ENCODE measurements around the gene PHF2. TPM values are rescaled to one million over a fixed set of nuclear protein-coding genes. Genes with fewer than 3 reads are reported as not detected.

The PHF2 gene
- total and polyA plus RNA-seq, 2 of the 4 experiments (the other 2 are of a cell fraction): 5.9 to 9.5 TPM

DNA sequence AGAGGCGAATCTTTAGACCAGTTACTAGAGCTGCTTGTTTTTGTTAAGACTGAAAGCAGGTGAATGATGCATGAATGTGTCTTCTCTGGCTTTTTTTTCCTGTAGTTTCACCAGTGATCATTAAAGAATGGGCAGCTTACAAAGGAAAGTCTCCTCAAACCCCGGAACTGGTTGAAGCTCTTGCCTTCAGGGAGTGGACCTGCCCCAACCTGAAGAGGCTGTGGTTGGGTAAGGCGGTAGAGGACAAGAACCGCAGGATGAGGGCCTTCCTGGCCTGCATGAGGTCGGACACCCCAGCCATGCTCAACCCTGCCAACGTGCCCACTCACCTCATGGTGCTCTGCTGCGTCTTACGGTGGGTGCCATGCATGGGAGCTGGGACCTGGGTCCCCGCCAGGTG, 33.3 kb upstream of the PHF2 start:
- H3K56ac ChIP-seq (ENCODE audit: extremely low read depth, insufficient read depth, low read length): no peak overlapping the region
- no TSS peak for BruUV-seq (replicated peaks)
- no peak overlapping the region for H4K5ac ChIP-seq (ENCODE audit: low read depth, low read length)
- H3K9me1 ChIP-seq (ENCODE audit: insufficient read depth, low read length): peaks cover 9% of the 10 kb centered on the region; the same call in 1 of the 2 replicates
- no peak overlapping the region for H4K8ac ChIP-seq (ENCODE audit: low read depth in 2 of 2, low read length in 2 of 2)
- no peaks in the 10 kb centered on the region for H3K9me3 ChIP-seq (ENCODE audit: control insufficient read depth, insufficient read depth, low read length)
- no peak overlapping the region for H3K4me2 ChIP-seq (ENCODE audit: low read depth, low read length)
- CTCF ChIA-PET: no interaction called here
- H3K4me1 ChIP-seq (ENCODE audit: control insufficient read depth, insufficient read depth, low read length): no peaks in the 10 kb centered on the region
- intact Hi-C loops (cut with micrococcal nuclease): no loop called here
- H3K36me3 ChIP-seq (ENCODE audit: control insufficient read depth, insufficient read depth, low read length): peaks cover 37% of the 10 kb centered on the region
- POLR2A ChIA-PET (ENCODE audit: unreplicated experiment): no interaction called here
- no peak overlapping the region for H2BK15ac ChIP-seq (ENCODE audit: low read depth, low read length)
- peaks cover 21 to 55% of the 10 kb centered on the region in 2 experiments for H3K79me1 ChIP-seq (ENCODE audit: low read depth in 1 of 2, low read length in 2 of 2)
- no peak overlapping the region for H2BK5ac ChIP-seq (ENCODE audit: low read depth, low read length, poor library complexity, severe bottlenecking)
- H4K20me1 ChIP-seq (ENCODE audit: insufficient read depth, low read length): no peaks in the 10 kb centered on the region
- dilution Hi-C loops (cut with HindIII; ENCODE audit: low sequenced_read_pairs, unreplicated experiment): no loop called here
- no peak overlapping the region for H3K18ac ChIP-seq (ENCODE audit: low read depth, low read length)
- H3K23ac ChIP-seq (ENCODE audit: low read depth, low read length): no peak overlapping the region
- no peak overlapping the region for H2AK5ac ChIP-seq (ENCODE audit: low read depth, low read length)
- no peaks in the 10 kb centered on the region for H3K27me3 ChIP-seq (ENCODE audit: control insufficient read depth, insufficient read depth, low read length)
- no peak overlapping the region for H2BK120ac ChIP-seq (ENCODE audit: low read depth, low read length)
- H3K27ac ChIP-seq (ENCODE audit: insufficient read depth, low read length): no peak overlapping the region
- no peak overlapping the region for H3K4me3 ChIP-seq (ENCODE audit: insufficient read depth, low read depth, low read length)
- DNase-seq (no peak), ATAC-seq (ENCODE audit: low read depth) (no peak)
- no peak overlapping the region for H3K4ac ChIP-seq (ENCODE audit: low read depth, low read length)
- H4K91ac ChIP-seq (ENCODE audit: insufficient read depth, low read depth, low read length): no peak overlapping the region
- no peak overlapping the region for H2BK20ac ChIP-seq (ENCODE audit: low read depth, low read length)
- in situ Hi-C loops (cut with MboI; ENCODE audit: low sequenced_read_pairs): no loop called here
- no peak overlapping the region for H2AK9ac ChIP-seq (replicated peaks; ENCODE audit: low read depth, low read length, poor library complexity)
- no CpG with 5 or more reads among the region's 9 CpGs for WGBS, 2 experiments (ENCODE audit: extremely low coverage in 2 of 2, insufficient read length in 1 of 2)
- no peak overlapping the region for H3K9ac ChIP-seq (ENCODE audit: low read depth, low read length)
- no peak for TF ChIP-seq MAZ (IDR thresholded peaks at IDR 0.05; ENCODE audit: borderline replicate concordance, low read depth, low read length)
- no peak for TF ChIP-seq CEBPB (IDR thresholded peaks at IDR 0.05; ENCODE audit: low read depth, low read length)
- TF ChIP-seq POLR2A (IDR thresholded peaks at IDR 0.05; ENCODE audit: low read depth, low read length): no peak
- no peak for TF ChIP-seq NFE2L2 (IDR thresholded peaks at IDR 0.05; ENCODE audit: low read depth, low read length)
- TF ChIP-seq, protein P1, sequence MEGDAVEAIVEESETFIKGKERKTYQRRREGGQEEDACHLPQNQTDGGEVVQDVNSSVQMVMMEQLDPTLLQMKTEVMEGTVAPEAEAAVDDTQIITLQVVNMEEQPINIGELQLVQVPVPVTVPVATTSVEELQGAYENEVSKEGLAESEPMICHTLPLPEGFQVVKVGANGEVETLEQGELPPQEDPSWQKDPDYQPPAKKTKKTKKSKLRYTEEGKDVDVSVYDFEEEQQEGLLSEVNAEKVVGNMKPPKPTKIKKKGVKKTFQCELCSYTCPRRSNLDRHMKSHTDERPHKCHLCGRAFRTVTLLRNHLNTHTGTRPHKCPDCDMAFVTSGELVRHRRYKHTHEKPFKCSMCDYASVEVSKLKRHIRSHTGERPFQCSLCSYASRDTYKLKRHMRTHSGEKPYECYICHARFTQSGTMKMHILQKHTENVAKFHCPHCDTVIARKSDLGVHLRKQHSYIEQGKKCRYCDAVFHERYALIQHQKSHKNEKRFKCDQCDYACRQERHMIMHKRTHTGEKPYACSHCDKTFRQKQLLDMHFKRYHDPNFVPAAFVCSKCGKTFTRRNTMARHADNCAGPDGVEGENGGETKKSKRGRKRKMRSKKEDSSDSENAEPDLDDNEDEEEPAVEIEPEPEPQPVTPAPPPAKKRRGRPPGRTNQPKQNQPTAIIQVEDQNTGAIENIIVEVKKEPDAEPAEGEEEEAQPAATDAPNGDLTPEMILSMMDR (conservative IDR thresholded peaks at IDR 0.05; ENCODE audit: low read depth, low read length): no peak
- TF ChIP-seq RCOR1 (IDR thresholded peaks at IDR 0.05; ENCODE audit: insufficient replicate concordance, low read length): no peak
- no peak for TF ChIP-seq RAD21 (IDR thresholded peaks at IDR 0.05; ENCODE audit: low read length)
- no peak for TF ChIP-seq MXI1 (IDR thresholded peaks at IDR 0.05; ENCODE audit: borderline replicate concordance, low read depth, low read length)
- no peak for TF ChIP-seq SMC3 (IDR thresholded peaks at IDR 0.05; ENCODE audit: low read depth, low read length)
- TF ChIP-seq CHD1 (IDR thresholded peaks at IDR 0.05; ENCODE audit: low read depth, low read length): no peak
- TF ChIP-seq, protein P2, sequence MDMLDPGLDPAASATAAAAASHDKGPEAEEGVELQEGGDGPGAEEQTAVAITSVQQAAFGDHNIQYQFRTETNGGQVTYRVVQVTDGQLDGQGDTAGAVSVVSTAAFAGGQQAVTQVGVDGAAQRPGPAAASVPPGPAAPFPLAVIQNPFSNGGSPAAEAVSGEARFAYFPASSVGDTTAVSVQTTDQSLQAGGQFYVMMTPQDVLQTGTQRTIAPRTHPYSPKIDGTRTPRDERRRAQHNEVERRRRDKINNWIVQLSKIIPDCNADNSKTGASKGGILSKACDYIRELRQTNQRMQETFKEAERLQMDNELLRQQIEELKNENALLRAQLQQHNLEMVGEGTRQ (IDR thresholded peaks at IDR 0.05; ENCODE audit: low read depth, low read length): no peak
- TF ChIP-seq FOS (IDR thresholded peaks at IDR 0.05; ENCODE audit: low read depth, low read length): no peak
- no peak for TF ChIP-seq MAFK (IDR thresholded peaks at IDR 0.05; ENCODE audit: low read depth, low read length)
- TF ChIP-seq, protein P3, sequence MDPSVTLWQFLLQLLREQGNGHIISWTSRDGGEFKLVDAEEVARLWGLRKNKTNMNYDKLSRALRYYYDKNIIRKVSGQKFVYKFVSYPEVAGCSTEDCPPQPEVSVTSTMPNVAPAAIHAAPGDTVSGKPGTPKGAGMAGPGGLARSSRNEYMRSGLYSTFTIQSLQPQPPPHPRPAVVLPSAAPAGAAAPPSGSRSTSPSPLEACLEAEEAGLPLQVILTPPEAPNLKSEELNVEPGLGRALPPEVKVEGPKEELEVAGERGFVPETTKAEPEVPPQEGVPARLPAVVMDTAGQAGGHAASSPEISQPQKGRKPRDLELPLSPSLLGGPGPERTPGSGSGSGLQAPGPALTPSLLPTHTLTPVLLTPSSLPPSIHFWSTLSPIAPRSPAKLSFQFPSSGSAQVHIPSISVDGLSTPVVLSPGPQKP (IDR thresholded peaks at IDR 0.05; ENCODE audit: borderline replicate concordance, low read depth, low read length): no peak
- no peak overlapping the region for H3K14ac ChIP-seq (replicated peaks; ENCODE audit: low read depth, low read length)
- H2AFZ ChIP-seq (replicated peaks; ENCODE audit: low read length, poor library complexity): no peak overlapping the region
